IPS-18c (cell line): Measurements from ENCODE around the gene KRTAP19-8.

ENCODE experiments used
- H3K4me3 ChIP-seq: 2 replicates; pipeline ENCODE4 v1.7.0; 2013; ENCODE audit warnings: low read depth, mild to moderate bottlenecking, low read length, moderate library complexity; ENCODE audit not compliant: insufficient read depth
- H3K9me3 ChIP-seq: one replicate; pipeline ENCODE4 v1.6.1; 2013; ENCODE audit warnings: mild to moderate bottlenecking, low read length, moderate library complexity; ENCODE audit not compliant: control insufficient read depth, insufficient read depth

The KRTAP19-8 gene

DNA sequence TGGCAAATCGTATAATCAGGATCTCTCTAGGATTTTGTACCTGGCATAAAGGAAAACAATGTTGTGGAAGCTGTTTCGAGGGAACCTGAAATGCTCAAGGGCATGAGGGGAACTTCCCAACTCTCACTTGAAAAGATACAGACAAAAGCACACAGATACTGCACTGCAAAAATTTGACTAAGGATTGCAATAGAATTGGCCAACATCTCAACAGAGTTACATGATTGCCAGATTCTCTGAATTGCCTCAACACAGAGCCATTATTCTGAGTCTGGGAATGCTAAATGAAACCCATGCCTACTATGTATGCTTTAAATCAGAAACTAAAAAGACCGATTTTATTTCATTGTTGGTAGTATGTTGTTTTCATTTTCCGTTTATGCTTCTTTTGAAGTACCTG is 16.0 kb downstream of the KRTAP19-8 start:
- H3K4me3 ChIP-seq: no peak overlapping the region
- no peaks in the 10 kb centered on the region for H3K9me3 ChIP-seq

GRCh38 chr21:31018232-31018631 is 20.0 kb downstream of the KRTAP19-8 start:
- no peak overlapping the region for H3K4me3 ChIP-seq
- H3K9me3 ChIP-seq: no peaks in the 10 kb centered on the region

GRCh38 chr21:31014891-31015290 is 23.4 kb downstream of the KRTAP19-8 start:
- Histone ChIP-seq H3K4me3 (no peak overlapping the region), H3K9me3 (no peaks in the 10 kb centered on the region)

DNA sequence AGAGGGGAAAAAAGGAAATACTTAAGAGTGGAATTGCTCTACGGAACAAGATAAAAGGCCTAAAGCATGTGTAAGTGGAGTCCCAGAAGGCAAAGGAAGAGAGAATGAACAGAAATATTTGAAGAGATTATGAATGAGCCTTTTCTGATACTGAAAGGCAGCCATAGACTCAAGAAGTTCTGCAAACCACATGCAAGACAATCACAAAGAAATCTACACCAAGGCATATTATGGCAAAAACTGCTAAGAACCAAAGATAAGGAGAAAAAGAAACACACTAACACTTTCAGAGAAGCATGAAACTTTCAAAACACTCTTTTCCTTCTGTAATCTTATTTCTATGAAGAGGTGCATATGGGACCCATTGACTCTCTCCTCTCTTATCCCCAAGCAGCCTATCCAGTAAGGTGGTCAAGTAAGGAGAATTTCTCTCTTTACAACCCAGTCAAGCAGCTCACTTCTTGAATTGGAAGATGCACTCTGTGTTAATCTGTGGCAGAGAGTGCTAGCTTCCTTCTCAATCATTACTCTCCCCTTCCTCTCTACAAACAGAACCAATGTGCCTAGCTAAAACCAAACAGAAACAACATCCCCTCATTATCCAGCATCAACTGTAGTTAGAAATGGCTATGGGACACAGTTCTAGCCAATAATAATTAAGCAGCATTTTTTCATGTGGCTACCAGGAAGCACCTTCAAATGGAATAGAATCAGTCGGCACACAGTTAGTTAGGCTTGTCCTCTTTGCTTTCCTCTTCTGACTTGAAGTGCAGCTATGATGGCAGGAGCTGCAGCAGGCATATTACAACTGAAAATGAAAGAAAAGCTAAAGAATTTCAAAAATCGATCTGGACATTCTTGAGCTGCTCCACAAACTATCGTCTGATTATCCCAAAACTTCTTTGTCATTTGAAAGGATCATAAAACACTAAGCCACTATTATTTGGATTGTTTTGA is 25.9 kb downstream of the KRTAP19-8 start:
- Histone ChIP-seq H3K9me3 (no peaks in the 10 kb centered on the region), H3K4me3 (no peak overlapping the region)

- no peak overlapping the region for H3K4me3 ChIP-seq
- no peaks in the 10 kb centered on the region for H3K9me3 ChIP-seq
Observed at GRCh38 chr21:31011412-31011811, 26.9 kb downstream of the KRTAP19-8 start.

- H3K9me3 ChIP-seq: no peaks in the 10 kb centered on the region
- no peak overlapping the region for H3K4me3 ChIP-seq
Observed at GRCh38 chr21:31008355-31008754, 29.9 kb downstream of the KRTAP19-8 start.

DNA sequence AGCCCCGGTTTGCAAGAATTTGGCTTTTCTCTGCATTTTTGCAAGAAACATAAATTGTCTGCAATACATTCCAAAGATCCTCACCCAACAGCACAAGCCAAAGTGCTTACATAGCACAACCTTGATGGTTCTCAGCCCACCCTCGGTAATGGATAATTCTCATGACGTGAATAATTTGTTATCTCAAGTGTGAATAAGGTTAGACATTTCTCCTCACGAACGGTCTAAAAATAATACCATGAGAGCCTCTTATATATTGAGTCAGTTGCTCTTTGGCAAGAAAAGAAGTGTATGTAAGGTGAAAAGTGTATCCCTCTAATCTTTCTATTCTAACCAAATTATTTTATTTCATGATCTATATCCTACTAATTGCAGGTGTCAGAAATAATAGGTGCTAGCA is 33.3 kb downstream of the KRTAP19-8 start:
- H3K4me3 ChIP-seq: no peak overlapping the region
- H3K9me3 ChIP-seq: no peaks in the 10 kb centered on the region

DNA sequence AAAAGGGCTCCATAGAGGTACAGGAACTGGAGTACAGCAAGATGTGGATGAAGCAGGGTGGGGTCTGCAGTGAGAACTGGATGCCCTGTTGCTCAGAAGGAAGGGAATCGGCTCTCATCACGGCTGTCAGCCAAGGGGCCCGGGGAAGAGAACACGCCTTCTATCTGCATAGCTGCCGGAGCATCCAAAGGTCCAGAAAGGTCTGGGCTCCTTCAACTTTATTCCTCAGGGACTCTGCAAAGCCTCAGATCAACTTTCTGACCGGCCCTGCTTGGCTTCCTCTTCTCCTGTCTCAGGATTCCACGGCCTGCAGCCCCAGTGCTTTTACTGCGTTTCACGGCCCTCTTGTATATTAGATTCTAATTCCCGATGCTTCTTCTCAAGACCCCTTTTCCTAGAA is 34.8 kb downstream of the KRTAP19-8 start:
- no peak overlapping the region for H3K4me3 ChIP-seq
- H3K9me3 ChIP-seq: no peaks in the 10 kb centered on the region

GRCh38 chr21:30997541-30997940 is 40.7 kb downstream of the KRTAP19-8 start:
- no peaks in the 10 kb centered on the region for H3K9me3 ChIP-seq
- no peak overlapping the region for H3K4me3 ChIP-seq

GRCh38 chr21:30996728-30997127 is 41.5 kb downstream of the KRTAP19-8 start:
- no peaks in the 10 kb centered on the region for H3K9me3 ChIP-seq
- H3K4me3 ChIP-seq: no peak overlapping the region

- H3K9me3 ChIP-seq: no peaks in the 10 kb centered on the region
Observed at GRCh38 chr21:30994932-30995331, 43.3 kb downstream of the KRTAP19-8 start.

DNA sequence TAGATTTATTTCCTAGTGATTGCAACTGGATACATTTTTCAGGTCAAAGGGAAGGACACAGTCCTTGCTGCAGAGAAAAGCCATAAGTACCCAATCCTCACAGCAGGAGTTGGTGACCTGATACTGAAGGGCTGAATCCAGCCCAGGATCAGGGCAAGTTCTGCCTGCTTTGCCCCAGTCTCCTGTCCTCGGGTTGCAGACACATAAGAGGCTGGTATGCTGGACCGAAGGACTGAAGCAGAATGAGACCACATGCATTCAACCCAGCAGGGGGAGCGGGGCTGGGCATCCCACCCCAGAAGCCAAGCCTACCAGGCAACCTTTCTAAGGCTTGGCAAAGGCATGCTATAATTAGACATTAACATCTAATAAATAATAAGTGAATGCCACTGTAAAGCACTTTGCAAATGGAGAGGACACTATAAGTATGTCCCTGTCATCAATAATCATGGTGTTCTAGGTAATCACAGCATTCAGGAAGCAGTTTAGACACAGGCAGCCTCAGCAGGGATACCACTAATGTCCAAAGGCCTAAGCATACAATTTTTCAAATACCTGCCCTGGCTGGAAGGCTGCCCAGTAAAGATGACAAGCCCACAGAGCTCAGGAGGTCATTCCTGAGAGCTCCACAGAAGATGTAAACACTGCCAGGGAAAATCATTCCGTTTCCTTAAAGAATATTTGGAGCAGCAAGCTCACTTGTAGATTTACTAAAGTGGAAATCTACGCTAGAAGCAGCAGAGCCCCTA is 47.6 kb downstream of the KRTAP19-8 start:
- no peaks in the 10 kb centered on the region for H3K9me3 ChIP-seq
- no peak overlapping the region for H3K4me3 ChIP-seq

More at GRCh38 chr21:30994932-30995331, 43.3 kb downstream of the KRTAP19-8 start:
- H3K4me3 ChIP-seq: no peak overlapping the region

GRCh38 chr21:30988706-30989105 is 49.6 kb downstream of the KRTAP19-8 start:
- Histone ChIP-seq H3K9me3 (no peaks in the 10 kb centered on the region), H3K4me3 (no peak overlapping the region)
